ENCODE measurements around the gene TNFRSF4.

TNFRSF4 gene

DNA sequence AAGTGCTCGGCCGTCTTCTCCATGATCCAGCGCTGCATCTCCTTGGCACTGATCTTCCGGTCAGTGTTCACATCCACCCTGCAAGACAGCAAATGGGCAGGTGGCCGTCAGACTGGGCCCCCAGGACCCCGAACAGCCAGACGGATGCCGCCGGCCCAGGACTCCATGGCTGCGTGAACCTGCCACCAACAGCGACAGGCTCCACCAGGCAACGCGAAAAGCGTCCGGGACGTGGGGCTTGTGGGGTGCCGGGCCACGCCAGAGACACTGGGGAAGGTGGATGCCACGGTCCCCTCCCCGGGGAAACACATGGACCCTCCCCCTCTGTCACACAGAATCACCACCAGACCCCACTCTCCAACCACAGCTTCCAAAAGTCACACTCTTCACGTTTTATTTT, 9.9 kb upstream of the TNFRSF4 start:
- no peak overlapping the region for H3K27ac Mint-ChIP-seq
- H3K9me3 Mint-ChIP-seq: no peaks in the 10 kb centered on the region
- no peaks in the 10 kb centered on the region for H3K27me3 Mint-ChIP-seq (ENCODE audit: low read depth)
- H3K4me1 Mint-ChIP-seq: no peaks in the 10 kb centered on the region
- TF ChIP-seq, protein P1, sequence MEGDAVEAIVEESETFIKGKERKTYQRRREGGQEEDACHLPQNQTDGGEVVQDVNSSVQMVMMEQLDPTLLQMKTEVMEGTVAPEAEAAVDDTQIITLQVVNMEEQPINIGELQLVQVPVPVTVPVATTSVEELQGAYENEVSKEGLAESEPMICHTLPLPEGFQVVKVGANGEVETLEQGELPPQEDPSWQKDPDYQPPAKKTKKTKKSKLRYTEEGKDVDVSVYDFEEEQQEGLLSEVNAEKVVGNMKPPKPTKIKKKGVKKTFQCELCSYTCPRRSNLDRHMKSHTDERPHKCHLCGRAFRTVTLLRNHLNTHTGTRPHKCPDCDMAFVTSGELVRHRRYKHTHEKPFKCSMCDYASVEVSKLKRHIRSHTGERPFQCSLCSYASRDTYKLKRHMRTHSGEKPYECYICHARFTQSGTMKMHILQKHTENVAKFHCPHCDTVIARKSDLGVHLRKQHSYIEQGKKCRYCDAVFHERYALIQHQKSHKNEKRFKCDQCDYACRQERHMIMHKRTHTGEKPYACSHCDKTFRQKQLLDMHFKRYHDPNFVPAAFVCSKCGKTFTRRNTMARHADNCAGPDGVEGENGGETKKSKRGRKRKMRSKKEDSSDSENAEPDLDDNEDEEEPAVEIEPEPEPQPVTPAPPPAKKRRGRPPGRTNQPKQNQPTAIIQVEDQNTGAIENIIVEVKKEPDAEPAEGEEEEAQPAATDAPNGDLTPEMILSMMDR (IDR thresholded peaks at IDR 0.05; ENCODE audit: unreplicated experiment in 3 of 3): no peak
- peaks cover 32% of the 10 kb centered on the region for H3K36me3 Mint-ChIP-seq (ENCODE audit: low read depth)
- H3K4me3 Mint-ChIP-seq: no peak overlapping the region

DNA sequence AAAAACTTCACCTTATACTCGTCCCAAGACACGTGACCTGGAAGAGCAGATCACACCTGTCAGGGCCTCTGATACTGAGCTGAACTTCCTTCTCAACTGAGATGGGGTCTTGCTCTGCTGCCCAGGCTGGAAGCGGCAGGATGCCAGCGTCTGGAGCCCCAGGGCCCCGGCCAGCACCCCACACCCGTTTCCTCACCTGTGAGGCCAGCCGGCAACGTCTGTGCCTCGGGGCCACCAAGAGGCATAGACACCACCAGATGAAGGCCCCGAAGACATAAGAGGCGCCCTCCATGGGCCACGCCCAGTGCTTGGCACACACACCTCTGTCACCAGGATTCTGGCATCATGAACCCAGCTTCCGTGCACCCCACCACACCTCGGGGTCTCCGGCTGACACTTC, 9.4 kb upstream of the TNFRSF4 start:
- no peaks in the 10 kb centered on the region for H3K27me3 Mint-ChIP-seq (ENCODE audit: low read depth)

DNA sequence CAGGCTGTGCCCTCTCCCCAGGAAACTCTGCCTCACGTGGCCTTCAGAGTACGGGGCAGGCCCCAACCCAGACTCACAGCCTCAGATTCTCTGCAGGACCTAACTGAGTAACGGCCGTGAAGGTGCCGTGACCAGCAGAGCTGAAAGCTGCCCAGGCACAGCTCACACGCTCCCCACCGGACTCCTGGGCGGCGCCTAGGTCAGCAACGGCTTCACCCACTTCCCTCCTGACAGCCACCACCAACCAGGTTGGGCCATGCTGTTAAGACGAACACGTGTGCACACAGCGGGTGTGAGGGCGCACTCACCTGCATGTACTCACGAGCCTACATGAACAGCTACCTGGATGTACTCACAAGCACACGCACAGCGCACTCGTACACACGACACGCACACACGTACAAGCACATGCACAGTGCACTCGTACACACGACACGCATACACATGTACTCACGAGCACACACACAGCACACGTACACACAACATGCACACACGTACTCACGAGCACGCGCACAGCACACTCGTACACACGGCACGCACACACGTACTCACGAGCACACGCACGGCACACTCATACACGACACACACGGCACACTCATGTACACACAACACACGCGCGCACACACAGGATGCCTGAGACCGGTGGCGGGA, 8.7 kb upstream of the TNFRSF4 start:
- H3K9me3 Mint-ChIP-seq: no peaks in the 10 kb centered on the region
- H3K4me1 Mint-ChIP-seq: no peaks in the 10 kb centered on the region
- TF ChIP-seq, protein P1 (IDR thresholded peaks at IDR 0.05; ENCODE audit: unreplicated experiment in 3 of 3): no peak
- no peaks in the 10 kb centered on the region for H3K27me3 Mint-ChIP-seq (ENCODE audit: low read depth)
- no peak overlapping the region for H3K4me3 Mint-ChIP-seq
- H3K36me3 Mint-ChIP-seq (ENCODE audit: low read depth): peaks cover 38% of the 10 kb centered on the region
- H3K27ac Mint-ChIP-seq: no peak overlapping the region

More for the DNA sequence above, 9.4 kb upstream of the TNFRSF4 start:
- TF ChIP-seq, protein P1 (IDR thresholded peaks at IDR 0.05; ENCODE audit: unreplicated experiment in 3 of 3): no peak
- no peak overlapping the region for H3K27ac Mint-ChIP-seq
- H3K36me3 Mint-ChIP-seq (ENCODE audit: low read depth): peaks cover 33% of the 10 kb centered on the region
- no peaks in the 10 kb centered on the region for H3K4me1 Mint-ChIP-seq
- no peak overlapping the region for H3K4me3 Mint-ChIP-seq
- no peaks in the 10 kb centered on the region for H3K9me3 Mint-ChIP-seq

DNA sequence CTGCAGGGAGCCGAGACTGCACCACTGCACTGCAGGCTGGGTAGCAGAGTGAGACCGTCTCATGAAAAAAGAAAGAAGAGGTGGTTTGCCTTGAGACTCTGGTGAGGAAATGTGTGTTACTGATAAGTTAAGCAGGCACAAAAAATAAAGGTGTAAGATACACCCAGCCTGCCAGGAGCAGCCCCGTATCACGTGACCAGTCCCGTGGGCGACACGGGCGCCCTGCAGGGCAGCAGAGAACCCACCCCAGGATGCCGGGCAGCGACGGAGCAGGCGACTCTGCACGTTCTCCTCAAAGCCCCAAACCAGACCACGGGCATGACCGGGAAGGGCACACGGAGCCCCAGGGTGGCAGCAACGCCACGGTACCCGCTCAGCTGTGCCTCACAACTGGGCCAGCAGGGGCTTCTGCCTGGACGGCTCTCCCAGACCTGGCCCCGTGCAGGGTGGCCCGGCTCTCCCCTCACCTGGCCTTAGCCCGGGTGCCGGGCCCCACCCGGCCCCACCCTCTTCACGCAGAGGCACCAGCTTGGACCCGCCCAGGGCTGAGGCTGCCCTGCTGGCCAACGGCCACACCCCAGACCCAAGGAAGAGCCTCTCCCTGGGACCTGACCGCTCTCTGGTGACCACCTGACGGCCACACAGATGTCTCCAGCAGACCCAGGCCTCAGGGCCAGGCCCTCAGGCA, 8.1 kb upstream of the TNFRSF4 start:
- no peak overlapping the region for H3K4me3 Mint-ChIP-seq

DNA sequence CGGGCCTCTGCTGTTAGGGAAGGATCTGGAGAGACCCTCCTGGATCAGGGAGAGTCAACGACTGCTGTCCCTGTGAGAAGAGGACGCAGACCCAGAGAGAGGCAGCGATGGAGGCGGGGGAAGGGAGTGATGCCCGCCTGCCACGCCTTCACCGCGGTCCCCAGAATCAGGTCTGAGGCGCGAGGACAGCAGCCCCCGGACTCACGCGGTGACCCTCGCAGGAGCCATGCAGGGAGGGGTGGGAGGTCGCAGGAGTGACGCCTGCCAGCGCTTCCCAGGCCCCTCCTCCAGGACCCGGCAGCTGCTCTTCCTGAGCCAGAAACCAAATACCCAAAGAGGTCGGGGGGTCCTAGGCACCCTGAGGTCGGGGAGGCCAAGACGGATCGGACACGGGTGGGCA, 6.2 kb upstream of the TNFRSF4 start:
- H3K36me3 Mint-ChIP-seq (ENCODE audit: low read depth): peaks cover 33% of the 10 kb centered on the region
- H3K4me1 Mint-ChIP-seq: no peaks in the 10 kb centered on the region
- no peaks in the 10 kb centered on the region for H3K9me3 Mint-ChIP-seq
- TF ChIP-seq, protein P1 (IDR thresholded peaks at IDR 0.05; ENCODE audit: unreplicated experiment in 3 of 3): no peak
- no peak overlapping the region for H3K4me3 Mint-ChIP-seq
- no peaks in the 10 kb centered on the region for H3K27me3 Mint-ChIP-seq (ENCODE audit: low read depth)
- no peak overlapping the region for H3K27ac Mint-ChIP-seq

More for the DNA sequence above, 8.1 kb upstream of the TNFRSF4 start:
- no peak overlapping the region for H3K27ac Mint-ChIP-seq
- no peaks in the 10 kb centered on the region for H3K9me3 Mint-ChIP-seq
- TF ChIP-seq, protein P1 (IDR thresholded peaks at IDR 0.05; ENCODE audit: unreplicated experiment in 3 of 3): no peak
- no peaks in the 10 kb centered on the region for H3K4me1 Mint-ChIP-seq
- no peaks in the 10 kb centered on the region for H3K27me3 Mint-ChIP-seq (ENCODE audit: low read depth)
- H3K36me3 Mint-ChIP-seq (ENCODE audit: low read depth): peaks cover 38% of the 10 kb centered on the region

DNA sequence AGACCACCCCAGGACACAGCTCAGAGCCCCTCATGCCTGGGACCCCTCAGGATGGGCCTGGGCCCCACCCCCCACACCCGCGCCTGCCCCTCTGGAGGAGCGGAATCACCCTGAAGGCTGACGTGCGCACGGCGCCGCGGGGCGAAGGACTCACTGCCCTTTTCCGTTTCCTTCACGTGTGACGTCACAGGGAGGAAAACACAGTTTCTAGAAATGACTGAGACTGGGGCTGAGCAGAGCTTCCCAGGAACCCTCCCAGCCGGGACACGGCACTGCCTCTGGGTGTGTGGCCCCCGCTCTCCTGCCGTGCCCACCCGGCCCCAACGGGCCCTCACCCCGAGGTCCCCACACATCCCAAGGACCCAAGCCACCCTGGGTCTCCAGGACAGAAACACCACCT, 5.4 kb upstream of the TNFRSF4 start:
- Mint-ChIP-seq H3K27ac (no peak overlapping the region), H3K9me3 (no peaks in the 10 kb centered on the region), H3K4me1 (no peaks in the 10 kb centered on the region), H3K4me3 (no peak overlapping the region), H3K27me3 (ENCODE audit: low read depth) (no peaks in the 10 kb centered on the region), H3K36me3 (ENCODE audit: low read depth) (peaks cover 28% of the 10 kb centered on the region)
- TF ChIP-seq, protein P1 (IDR thresholded peaks at IDR 0.05; ENCODE audit: unreplicated experiment in 3 of 3): no peak

All from nephron (organoid).